Left kidney (tissue), 8 donors: ENCODE data around the gene ZNF212. TPM values are rescaled to one million over a fixed set of nuclear protein-coding genes. Genes with fewer than 3 reads are reported as not detected.

Experiments used
- DNase-seq: peaks from one replicate; pipeline ENCODE4 v3.0.0-alpha.2; 2013
- long read RNA-seq, 8 donors: transcript quantifications; one replicate each; lab custom pipeline, GENCODE V29; 2026
- polyA plus RNA-seq: library from polyadenylated mRNA; unstranded; fragments of 120-200 nt; gene quantifications from one replicate; pipeline ENCODE4 v1.2.1, GENCODE V29; 2013; ENCODE audit not compliant: insufficient read length

ZNF212 gene
- polyA plus RNA-seq: 17.1 TPM
- long read RNA-seq, donor 1, partial matches to known transcripts: 0 of 2 reads
- long read RNA-seq, donor 1, other reads (novel, unspliced or antisense): 0 of 2 reads
- long read RNA-seq, donor 2, partial matches to known transcripts: 0 of 2 reads
- long read RNA-seq, donor 2, other reads (novel, unspliced or antisense): 0 of 2 reads
- long read RNA-seq, donor 3, partial matches to known transcripts: 11 of 13 reads
- long read RNA-seq, donor 3, other reads (novel, unspliced or antisense): 0 of 13 reads
- long read RNA-seq, donor 4: 0 reads
- long read RNA-seq, donor 5, transcript ZNF212-201 (5 exons, 2,810 nt): major isoform, 8 of 8 reads
- long read RNA-seq, donor 5, partial matches to known transcripts: 0 of 8 reads
- long read RNA-seq, donor 5, other reads (novel, unspliced or antisense): 0 of 8 reads
- long read RNA-seq, donor 6, partial matches to known transcripts: 0 of 2 reads
- long read RNA-seq, donor 6, other reads (novel, unspliced or antisense): 0 of 2 reads
- long read RNA-seq, donor 7, partial matches to known transcripts: 0 of 4 reads
- long read RNA-seq, donor 7, other reads (novel, unspliced or antisense): 0 of 4 reads
- long read RNA-seq, donor 8, partial matches to known transcripts: 0 of 4 reads
- long read RNA-seq, donor 8, other reads (novel, unspliced or antisense): 0 of 4 reads

GRCh38 chr7:149239345-149240143 lies at the start of gene ZNF212:
Gene ZNF212, plus strand, starts transcription at chr7:149239651. Its CDS starts 128 bp downstream, at chr7:149239779.
- DNase-seq: peak; percentile 85

DNA sequence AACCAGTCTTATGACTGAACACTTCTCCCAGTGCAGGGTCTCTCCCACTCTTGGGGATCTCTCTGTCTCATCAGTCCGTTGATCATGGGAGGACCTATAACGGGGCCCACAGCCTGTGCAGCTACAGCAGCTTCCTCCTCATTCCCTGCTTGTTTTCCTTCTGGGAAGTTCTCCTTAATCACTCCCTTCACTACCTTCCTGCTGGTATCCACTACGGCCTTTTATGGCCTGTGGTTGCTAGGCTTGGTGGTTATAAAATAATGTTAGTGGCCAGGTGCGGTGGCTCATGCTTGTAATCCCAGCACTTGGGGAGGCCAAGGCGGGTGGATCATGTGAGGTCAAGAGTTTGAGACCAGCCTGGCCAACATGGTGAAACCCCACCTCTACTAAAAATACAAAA lies 47.6 kb upstream of the ZNF212 start:
- no peak for DNase-seq

GRCh38 chr7:149194799-149195179 lies 44.7 kb upstream of the ZNF212 start:
- no peak for DNase-seq

- DNase-seq: peak; percentile 89
Measured at GRCh38 chr7:149195180-149196150, 44.0 kb upstream of the ZNF212 start, which contains the start of gene ZNF282. Gene ZNF282, plus strand, starts transcription at chr7:149195546. Its CDS starts 44 bp downstream, at chr7:149195590.

- DNase-seq: no peak
Measured at GRCh38 chr7:149196151-149196704, 43.2 kb upstream of the ZNF212 start.

DNA sequence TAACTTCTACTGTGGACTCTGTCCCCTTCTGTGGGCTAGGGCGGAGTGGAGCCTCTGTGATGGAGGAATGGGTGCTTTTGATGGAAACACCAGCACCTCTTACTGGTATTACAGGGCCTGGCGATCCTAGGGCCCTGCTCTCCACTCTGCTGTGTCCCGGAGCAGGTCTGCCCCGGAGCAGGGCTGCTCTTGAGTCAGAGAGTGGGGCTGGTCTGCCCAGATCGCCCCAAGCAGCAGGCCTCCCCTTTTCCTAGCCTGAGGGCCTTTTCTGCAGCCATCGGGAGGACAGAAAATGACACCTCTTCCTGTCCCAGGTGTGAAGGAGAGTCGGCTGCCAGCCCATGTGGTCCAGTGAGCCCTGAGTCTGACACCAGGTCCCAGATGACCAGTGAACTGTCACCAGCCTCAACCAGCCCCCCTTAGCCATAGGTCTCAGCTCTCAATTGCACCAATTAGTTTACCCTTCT lies 42.7 kb upstream of the ZNF212 start:
- DNase-seq: no peak

- no peak for DNase-seq
Measured at GRCh38 chr7:149197675-149198074, 41.8 kb upstream of the ZNF212 start.

DNA sequence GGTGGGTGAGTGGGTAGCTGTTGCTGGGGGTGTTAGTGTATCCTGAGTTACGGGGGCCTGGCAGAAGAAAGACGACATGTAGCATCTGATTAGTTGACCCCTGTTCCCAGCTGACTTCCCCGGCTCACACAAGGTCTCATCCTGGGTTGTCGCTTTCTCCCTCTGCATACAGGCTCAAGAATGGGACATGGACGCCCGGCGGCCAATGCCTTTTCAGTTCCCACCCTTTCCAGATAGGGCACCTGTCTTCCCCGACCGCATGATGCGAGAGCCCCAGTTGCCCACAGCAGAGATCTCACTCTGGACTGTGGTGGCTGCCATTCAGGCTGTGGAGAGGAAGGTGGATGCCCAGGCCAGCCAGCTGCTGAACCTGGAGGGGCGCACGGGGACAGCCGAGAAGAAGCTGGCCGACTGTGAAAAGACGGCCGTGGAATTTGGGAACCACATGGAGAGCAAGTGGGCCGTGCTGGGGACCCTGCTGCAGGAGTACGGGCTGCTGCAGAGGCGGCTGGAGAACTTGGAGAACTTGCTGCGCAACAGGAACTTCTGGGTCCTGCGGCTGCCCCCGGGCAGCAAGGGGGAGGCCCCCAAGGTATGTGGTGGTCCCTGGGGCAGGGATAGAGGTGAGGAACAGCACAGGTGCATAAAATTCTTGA lies 41.2 kb upstream of the ZNF212 start:
- no peak for DNase-seq

GRCh38 chr7:149199234-149199995 lies 40.0 kb upstream of the ZNF212 start:
- no peak for DNase-seq

DNA sequence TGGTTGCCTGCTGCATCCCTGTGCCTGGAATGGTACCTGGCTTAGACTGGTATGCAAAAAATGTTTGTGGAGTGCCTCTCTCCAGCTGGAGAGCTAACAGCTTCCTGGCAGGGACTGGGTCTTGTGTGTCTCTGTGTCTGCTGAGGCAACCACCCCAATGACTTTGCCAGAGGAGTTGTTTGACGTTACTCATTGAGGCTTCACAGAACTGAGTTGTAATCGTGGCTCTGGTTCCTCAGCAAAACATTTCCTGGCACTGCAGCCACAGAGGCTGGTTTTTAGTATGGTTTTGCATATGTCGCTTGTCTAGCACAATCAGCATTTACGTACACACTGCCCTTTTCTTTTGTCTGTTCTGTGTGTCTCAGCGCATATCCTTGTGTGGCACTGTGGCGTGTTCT lies 36.6 kb upstream of the ZNF212 start:
- no peak for DNase-seq

GRCh38 chr7:149205690-149206381 lies 33.6 kb upstream of the ZNF212 start:
- DNase-seq: no peak

DNA sequence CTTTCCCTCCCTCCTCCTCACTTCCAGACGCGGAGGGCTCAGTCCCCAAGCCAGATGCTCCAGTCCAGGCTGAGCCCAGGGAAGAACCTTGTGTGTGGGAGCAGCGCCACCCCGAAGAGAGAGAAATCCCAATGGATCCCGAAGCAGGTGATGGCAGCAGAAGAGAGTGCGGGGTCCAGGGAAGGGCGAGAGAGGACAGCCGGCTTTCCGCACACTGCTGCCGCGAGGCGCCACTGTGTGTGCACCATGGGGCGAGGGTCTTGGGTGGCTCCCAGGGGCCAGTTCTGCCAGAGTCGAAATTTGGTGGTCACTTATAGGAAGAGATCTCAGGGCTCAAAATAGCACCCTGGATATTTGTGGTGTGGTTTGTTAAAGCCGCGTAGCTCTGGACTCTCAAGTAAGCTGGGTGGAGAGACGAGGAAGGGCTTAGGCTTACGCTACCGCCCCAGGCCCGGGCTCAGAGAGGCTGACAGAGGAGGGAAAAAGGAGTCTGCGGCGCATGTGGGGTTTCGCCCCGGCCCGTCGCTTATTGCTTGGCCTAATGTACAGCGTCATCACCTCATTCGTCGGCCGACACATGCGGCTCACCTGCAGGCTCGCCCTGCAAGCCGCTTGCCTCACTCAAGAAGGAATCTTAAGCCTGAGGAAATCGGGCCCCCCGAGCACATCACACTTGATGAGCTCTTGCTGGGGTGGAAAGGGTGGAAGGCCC lies 32.0 kb upstream of the ZNF212 start:
- DNase-seq: no peak

GRCh38 chr7:149209518-149210269 lies 29.8 kb upstream of the ZNF212 start:
- DNase-seq: no peak

DNA sequence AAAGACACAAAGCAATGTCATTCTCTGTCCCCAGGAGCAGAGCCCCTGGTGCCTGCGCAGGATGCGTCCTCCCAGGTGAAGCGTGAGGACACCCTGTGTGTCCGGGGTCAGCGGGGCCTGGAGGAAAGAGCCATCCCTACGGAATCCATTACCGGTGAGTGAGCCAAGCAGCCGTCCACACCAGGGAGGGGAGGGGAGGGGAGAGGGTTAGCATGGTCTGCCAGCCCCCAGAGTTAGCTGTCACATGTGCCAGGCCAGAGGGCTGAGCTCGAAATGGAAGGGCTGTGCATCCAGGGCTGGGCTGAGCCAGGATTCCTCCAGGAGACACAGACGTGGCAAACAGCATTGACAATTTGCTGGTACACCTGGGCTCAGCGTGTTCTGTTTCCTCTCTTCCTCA lies 28.9 kb upstream of the ZNF212 start:
- DNase-seq: no peak

DNA sequence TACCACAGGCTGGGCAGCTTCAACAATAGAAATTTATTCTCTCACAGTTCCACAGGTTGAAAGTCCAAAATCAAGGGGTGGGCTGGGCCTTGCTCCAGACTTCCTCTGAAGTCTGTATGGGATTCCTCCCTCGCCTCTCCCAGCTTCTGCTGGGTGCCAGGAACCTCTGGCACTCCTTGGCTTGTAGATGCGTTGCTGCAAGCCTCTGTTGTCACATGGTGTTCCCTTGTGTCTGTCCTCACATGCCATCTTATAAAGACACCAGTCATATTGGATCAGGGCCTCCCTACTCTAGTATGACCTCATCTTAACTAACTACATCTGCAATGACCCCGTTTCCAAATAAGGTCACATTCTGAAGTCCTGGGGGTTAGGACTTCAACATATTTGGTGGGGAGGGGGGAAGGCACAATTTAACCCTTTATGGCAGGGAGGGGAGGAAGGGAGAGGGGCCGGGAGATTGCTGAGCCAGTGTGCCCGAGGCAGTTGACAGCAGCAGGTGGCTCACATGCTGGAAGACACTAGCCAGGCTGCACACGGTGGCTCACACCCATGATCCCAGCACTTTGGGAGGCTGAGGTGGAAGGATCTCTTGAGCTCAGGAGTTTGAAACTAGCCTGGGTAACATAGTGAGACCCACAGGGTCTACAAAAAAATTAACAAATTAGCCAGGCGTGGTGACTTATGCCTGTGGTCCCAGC lies 25.3 kb upstream of the ZNF212 start:
- DNase-seq: no peak

GRCh38 chr7:149216402-149216801 lies 23.0 kb upstream of the ZNF212 start:
- no peak for DNase-seq

- DNase-seq: no peak
Measured at GRCh38 chr7:149217570-149217969, 21.9 kb upstream of the ZNF212 start.
